Mucosa of descending colon (tissue), 3 donors: ENCODE measurements around the gene MYO10. TPM values are rescaled to one million over a fixed set of nuclear protein-coding genes. Genes with fewer than 3 reads are reported as not detected.

Experiments
- ATAC-seq: fragments of 200-7000 bp; cut with Tn5 transposase; one replicate; pipeline ENCODE4 v1.9.1; 2020; ENCODE audit warnings: mild to moderate bottlenecking, moderate library complexity
- DNase-seq, 3 donors: peaks; one replicate each; pipeline ENCODE4 v3.0.0-alpha.2; 2020
- H3K36me3 ChIP-seq: fragments of 200-600 bp; one replicate; pipeline ENCODE4 v1.8.0; 2021; ENCODE audit warnings: low read depth, mild to moderate bottlenecking
- H3K4me1 ChIP-seq: fragments of 200-600 bp; one replicate; pipeline ENCODE4 v1.8.0; 2021; ENCODE audit warnings: low read depth, mild to moderate bottlenecking
- H3K4me3 ChIP-seq: fragments of 200-600 bp; one replicate; pipeline ENCODE4 v1.8.0; 2021; ENCODE audit warnings: mild to moderate bottlenecking
- H3K9me3 ChIP-seq: fragments of 200-600 bp; one replicate; pipeline ENCODE4 v1.8.0; 2021; ENCODE audit warnings: mild to moderate bottlenecking
- intact Hi-C, 2 donors: fragments of 100-400 bp; cut with DNase I in 1 of 2; cut with micrococcal nuclease in 1 of 2; formaldehyde crosslinking; loops; one replicate each; pipeline versions ENCODE4 v1.11.0 to v1.11.1; 2022; cut with DNase I, micrococcal nuclease
- total RNA-seq, 3 donors: library from RNA; stranded (reverse); fragmentation: NEBNext Ultra II Directional in 2 of 3; extraction: Animal tissue kit (Norgen Biotek cat#: 25700) in 2 of 3; gene quantifications; one replicate each; pipeline versions ENCODE4 v1.2.1 to v1.2.4, GENCODE V29; 2021 to 2023
- TF ChIP-seq, protein P1 (sequence below): fragments of 200-600 bp; IDR thresholded peaks from one replicate; pipeline ENCODE4 v1.8.0; 2022; ENCODE audit warnings: antibody characterized with exemption, mild to moderate bottlenecking
- donor health status: DM: no; HTN: no; CAD: no; lungs with moderate emphysema.
- donor health status: DM: no; HTN: no; CAD: no.
- donor health status: DM: no; HTN: yes; CAD: no.

Gene MYO10
- total RNA-seq, 3 donors from 2014 or later, result 29.4 to 87.8 (median 61.3) TPM

DNA sequence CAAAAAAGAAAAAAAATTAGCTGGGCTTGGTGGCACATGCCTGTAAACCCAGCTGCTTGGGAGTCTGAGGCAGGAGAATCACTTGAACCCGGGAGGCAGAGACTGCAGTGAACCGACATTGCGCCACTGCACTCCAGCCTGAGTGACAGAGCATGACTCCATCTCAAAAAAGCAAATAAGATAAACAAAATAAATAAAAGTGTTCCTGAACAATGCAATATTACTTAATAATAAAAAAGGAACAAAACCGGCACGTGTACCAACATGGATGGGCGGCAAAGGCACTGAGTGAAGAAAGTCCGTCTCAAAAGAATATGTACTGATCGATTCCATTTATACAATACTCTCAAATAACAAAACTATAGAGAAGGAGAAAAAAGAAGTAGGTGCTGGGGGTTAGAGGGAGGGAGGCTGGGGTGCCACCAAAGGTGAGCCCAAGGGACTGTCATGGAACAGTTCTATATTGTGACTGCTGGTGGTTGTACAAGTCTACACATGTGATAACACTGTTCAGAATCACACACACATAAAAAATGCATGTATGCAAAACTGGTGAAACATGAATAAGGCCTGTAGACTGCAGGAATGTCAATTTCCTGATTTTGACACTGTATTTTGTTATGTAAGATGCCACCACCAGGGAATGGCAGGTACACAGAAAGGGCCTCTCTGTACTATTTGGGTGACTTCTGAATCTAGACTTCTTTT is 15.8 kb downstream of the MYO10 start:
- intact Hi-C loops, result no loop called here
- Histone ChIP-seq H3K9me3 (no peaks in the 10 kb centered on the region), H3K4me3 (no peak overlapping the region), H3K36me3 (no peaks in the 10 kb centered on the region), H3K4me1 (peaks cover 22% of the 10 kb centered on the region)
- no peak for DNase-seq
- TF ChIP-seq, protein P1, sequence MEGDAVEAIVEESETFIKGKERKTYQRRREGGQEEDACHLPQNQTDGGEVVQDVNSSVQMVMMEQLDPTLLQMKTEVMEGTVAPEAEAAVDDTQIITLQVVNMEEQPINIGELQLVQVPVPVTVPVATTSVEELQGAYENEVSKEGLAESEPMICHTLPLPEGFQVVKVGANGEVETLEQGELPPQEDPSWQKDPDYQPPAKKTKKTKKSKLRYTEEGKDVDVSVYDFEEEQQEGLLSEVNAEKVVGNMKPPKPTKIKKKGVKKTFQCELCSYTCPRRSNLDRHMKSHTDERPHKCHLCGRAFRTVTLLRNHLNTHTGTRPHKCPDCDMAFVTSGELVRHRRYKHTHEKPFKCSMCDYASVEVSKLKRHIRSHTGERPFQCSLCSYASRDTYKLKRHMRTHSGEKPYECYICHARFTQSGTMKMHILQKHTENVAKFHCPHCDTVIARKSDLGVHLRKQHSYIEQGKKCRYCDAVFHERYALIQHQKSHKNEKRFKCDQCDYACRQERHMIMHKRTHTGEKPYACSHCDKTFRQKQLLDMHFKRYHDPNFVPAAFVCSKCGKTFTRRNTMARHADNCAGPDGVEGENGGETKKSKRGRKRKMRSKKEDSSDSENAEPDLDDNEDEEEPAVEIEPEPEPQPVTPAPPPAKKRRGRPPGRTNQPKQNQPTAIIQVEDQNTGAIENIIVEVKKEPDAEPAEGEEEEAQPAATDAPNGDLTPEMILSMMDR, result no peak
- no peak for ATAC-seq

DNA sequence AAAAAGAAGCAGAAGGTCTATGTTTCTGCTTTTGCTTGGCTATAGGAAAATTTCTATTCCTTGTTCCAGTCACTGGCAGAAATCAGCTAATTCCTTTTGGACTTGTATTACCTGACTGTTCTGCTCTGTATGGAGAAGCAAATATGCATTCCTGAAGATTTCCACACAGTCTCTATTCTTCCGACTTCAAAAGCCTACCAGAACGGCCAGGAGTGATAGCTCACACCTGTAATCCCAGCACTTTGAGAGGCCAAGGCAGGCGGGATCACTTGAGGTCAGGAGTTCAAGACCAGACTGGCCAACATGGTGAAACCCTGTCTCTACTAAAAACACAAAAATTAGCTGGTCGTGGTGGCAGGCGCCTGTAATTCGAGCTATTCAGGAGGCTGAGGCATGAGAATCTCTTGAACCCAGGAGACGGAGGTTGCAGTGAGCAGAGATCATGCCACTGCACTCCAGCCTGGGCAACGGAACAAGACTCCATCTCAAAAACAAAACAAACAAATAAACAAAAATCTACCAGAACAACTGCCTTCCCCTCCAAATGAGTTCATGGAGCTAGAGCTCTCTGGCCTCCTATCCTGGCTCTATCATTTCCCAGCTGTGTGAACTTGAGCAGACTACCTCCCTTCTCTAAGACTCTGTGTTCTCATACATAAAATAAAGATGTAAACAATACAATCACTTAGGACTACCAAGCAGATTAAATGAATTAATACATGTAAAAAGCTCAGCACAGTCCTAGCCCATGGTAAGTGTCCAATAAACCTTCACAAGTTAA is 17.0 kb downstream of the MYO10 start:
- Histone ChIP-seq H3K36me3 (no peaks in the 10 kb centered on the region), H3K4me3 (no peak overlapping the region), H3K4me1 (peaks cover 27% of the 10 kb centered on the region), H3K9me3 (no peaks in the 10 kb centered on the region)
- ATAC-seq, result no peak
- TF ChIP-seq, protein P1, result no peak
- intact Hi-C loops, result no loop called here
- no peak for DNase-seq

DNA sequence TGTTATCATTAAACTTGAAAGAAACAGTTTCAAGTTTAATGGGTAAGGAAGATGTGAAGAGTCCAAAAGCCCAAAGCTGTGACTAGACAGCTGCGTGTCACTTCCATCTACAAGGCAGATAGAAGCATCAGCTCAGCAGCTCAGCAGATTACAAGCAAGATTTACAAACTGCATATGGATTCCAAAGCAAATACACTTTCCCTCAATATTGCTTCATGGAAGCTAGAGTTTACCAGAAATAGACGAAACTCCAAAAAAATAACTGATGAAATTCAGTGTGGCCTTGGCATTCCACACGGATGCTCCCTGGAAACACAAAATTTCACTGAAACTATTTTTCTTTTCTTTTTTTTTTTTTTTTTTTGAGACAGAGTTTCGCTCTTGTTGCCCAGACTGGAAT is 17.9 kb downstream of the MYO10 start:
- DNase-seq (no peak), ATAC-seq (no peak)
- Histone ChIP-seq H3K4me3 (no peak overlapping the region), H3K36me3 (no peaks in the 10 kb centered on the region), H3K4me1 (peaks cover 32% of the 10 kb centered on the region), H3K9me3 (no peaks in the 10 kb centered on the region)
- TF ChIP-seq, protein P1, result no peak
- intact Hi-C loops, result no loop called here

DNA sequence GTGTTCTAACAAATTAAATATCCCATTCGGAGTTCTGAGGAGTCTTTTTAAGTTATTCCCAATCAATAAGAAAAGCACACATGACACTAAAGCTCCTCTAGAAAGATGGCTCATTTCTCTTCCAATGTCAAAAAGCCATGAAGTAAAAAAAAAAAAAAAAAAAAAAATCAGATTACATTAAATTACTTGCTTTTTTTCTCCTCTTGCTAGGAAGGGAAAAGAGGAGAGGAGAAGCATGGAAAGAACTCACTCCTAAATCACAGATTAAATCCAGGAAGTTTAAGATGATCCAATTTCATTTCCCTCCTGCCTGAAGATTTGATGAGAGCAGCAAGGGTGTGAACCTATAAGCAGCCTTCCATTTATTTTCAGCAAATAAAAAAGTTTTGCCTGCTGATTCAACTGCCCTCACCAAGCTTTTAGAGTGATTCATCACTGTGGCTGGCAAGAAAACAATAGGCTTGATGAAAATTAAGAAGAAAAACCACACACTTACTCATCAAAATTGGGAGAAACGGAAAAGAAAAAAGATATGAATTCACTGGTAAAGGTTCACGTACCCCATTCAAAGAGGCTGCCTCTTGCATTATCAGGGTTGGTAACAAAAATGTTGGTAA is 19.7 kb downstream of the MYO10 start:
- TF ChIP-seq, protein P1, result no peak
- ATAC-seq (no peak), DNase-seq (no peak)
- intact Hi-C loops, result no loop called here
- H3K36me3 ChIP-seq, result no peaks in the 10 kb centered on the region
- H3K4me1 ChIP-seq, result peaks cover 24% of the 10 kb centered on the region
- H3K9me3 ChIP-seq, result no peaks in the 10 kb centered on the region
- no peak overlapping the region for H3K4me3 ChIP-seq

DNA sequence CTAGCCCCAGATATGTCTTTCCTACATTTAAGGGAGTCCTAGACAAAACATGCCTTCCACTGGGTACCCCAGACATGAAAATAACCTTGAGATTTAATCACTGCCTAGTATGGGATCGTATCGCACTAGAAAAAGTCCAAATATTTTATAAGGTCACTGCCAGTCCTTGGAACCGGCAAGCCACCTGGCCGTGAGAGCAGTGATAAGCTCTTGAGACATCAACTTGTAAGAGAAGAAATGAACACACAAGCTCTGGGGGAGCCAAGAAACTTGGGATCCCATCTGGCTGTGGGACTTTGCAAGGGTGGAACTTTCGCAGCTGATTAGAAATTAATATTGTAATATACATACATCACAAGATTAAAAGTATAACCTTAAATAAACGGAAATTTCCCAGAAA is 21.5 kb downstream of the MYO10 start:
- DNase-seq, result no peak

More for the DNA sequence above, 21.5 kb downstream of the MYO10 start:
- no peak for ATAC-seq
- intact Hi-C loops, result no loop called here
- Histone ChIP-seq H3K4me3 (no peak overlapping the region), H3K36me3 (no peaks in the 10 kb centered on the region), H3K4me1 (peaks cover 28% of the 10 kb centered on the region), H3K9me3 (no peaks in the 10 kb centered on the region)
- TF ChIP-seq, protein P1, result no peak
